Vagina (tissue), 2 donors: ENCODE results near the gene CCSER1. TPM values are rescaled to one million over a fixed set of nuclear protein-coding genes. Genes with fewer than 3 reads are reported as not detected.

ENCODE experiments used
- DNase-seq, 2 donors: peaks; one replicate each; pipeline ENCODE4 v3.0.0-alpha.2; 2017; ENCODE audit errors: extremely low spot score in 2 of 2
- H3K27ac ChIP-seq: fragments of 200-600 bp; sonication (generic); one replicate; pipeline ENCODE4 v1.5.1; 2019
- H3K27me3 ChIP-seq: fragments of 200-600 bp; sonication (generic); one replicate; pipeline ENCODE4 v1.5.1; 2019
- H3K36me3 ChIP-seq, 2 donors: fragments of 200-600 bp; sonication (generic); one replicate each; pipeline ENCODE4 v1.5.1; 2017 to 2019
- H3K4me1 ChIP-seq: fragments of 200-600 bp; sonication (generic); one replicate; pipeline ENCODE4 v1.5.1; 2019
- H3K4me3 ChIP-seq, 2 donors: fragments of 200-600 bp; sonication (generic); 1 replicate in 1 of 2; 2 replicates in 1 of 2; pipeline ENCODE4 v1.5.1; 2016 to 2019
- H3K9me3 ChIP-seq: fragments of 200-600 bp; sonication (generic); one replicate; pipeline ENCODE4 v1.5.1; 2019
- CTCF ChIP-seq, 3 experiments: fragments of 450-650 bp in 2 of 3; fragments of 200-600 bp in 1 of 3; sonication (generic) in 1 of 3; IDR thresholded peaks; one replicate each; pipeline ENCODE4 v1.5.1; 2017 to 2019; ENCODE audit warnings: antibody characterized with exemption in 3 of 3, mild to moderate bottlenecking in 2 of 3, moderate library complexity in 2 of 3
- POLR2A ChIP-seq, 2 donors: fragments of 450-650 bp; IDR thresholded peaks; one replicate each; pipeline ENCODE4 v1.6.1; 2017; ENCODE audit warnings: antibody characterized with exemption in 2 of 2, mild to moderate bottlenecking in 2 of 2, moderate library complexity in 2 of 2
- POLR2AphosphoS5 ChIP-seq, 2 donors: sonication (generic); formaldehyde crosslinking; IDR thresholded peaks; one replicate each; pipeline ENCODE4 v1.9.0; 2017; ENCODE audit warnings: antibody characterized with exemption in 2 of 2, mild to moderate bottlenecking in 2 of 2, low read depth in 1 of 2; ENCODE audit not compliant: insufficient read depth in 1 of 2
- intact Hi-C: fragments of 100-400 bp; cut with DNase I; formaldehyde crosslinking; loops from one replicate; pipeline ENCODE4 v1.15.1; 2023
- total RNA-seq: library from RNA; depleted of rRNA; stranded (reverse); fragments of >200 nt; gene quantifications from one replicate; pipeline ENCODE4 v1.2.3, GENCODE V29; 2016

Gene CCSER1
- total RNA-seq, 1 donor from 2014 or later: 8.1 TPM

- H3K9me3 ChIP-seq: no peaks in the 10 kb centered on the region
- no peaks in the 10 kb centered on the region for H3K27me3 ChIP-seq
- no peaks in the 10 kb centered on the region for H3K4me1 ChIP-seq
- TF ChIP-seq POLR2A (IDR thresholded peaks at IDR 0.05) (no peak), CTCF (IDR thresholded peaks at IDR 0.05) (no peak), POLR2AphosphoS5 (IDR thresholded peaks at IDR 0.05; ENCODE audit: insufficient read depth in 1 of 2, low read depth in 1 of 2) (no peak)
- intact Hi-C loops: no loop called here
- DNase-seq: no peak
- H3K4me3 ChIP-seq: no peak overlapping the region
- no peaks in the 10 kb centered on the region for H3K36me3 ChIP-seq
- no peak overlapping the region for H3K27ac ChIP-seq
Measured at GRCh38 chr4:90185416-90185815, 58.2 kb downstream of the CCSER1 start.

- Histone ChIP-seq H3K27ac (no peak overlapping the region), H3K4me3 (no peak overlapping the region), H3K36me3 (no peaks in the 10 kb centered on the region), H3K4me1 (no peaks in the 10 kb centered on the region), H3K9me3 (no peaks in the 10 kb centered on the region), H3K27me3 (no peaks in the 10 kb centered on the region)
- no peak for DNase-seq
- intact Hi-C loops: no loop called here
- TF ChIP-seq POLR2A (IDR thresholded peaks at IDR 0.05): no peak
- no peak for TF ChIP-seq POLR2AphosphoS5 (IDR thresholded peaks at IDR 0.05; ENCODE audit: insufficient read depth in 1 of 2, low read depth in 1 of 2)
- no peak for TF ChIP-seq CTCF (IDR thresholded peaks at IDR 0.05)
Measured at GRCh38 chr4:90186229-90186628, 59.0 kb downstream of the CCSER1 start.

- Histone ChIP-seq H3K4me1 (no peaks in the 10 kb centered on the region), H3K27me3 (no peaks in the 10 kb centered on the region), H3K36me3 (no peaks in the 10 kb centered on the region), H3K27ac (no peak overlapping the region), H3K4me3 (no peak overlapping the region), H3K9me3 (no peaks in the 10 kb centered on the region)
- TF ChIP-seq POLR2AphosphoS5 (IDR thresholded peaks at IDR 0.05; ENCODE audit: insufficient read depth in 1 of 2, low read depth in 1 of 2) (no peak), CTCF (IDR thresholded peaks at IDR 0.05) (no peak), POLR2A (IDR thresholded peaks at IDR 0.05) (no peak)
- DNase-seq: no peak
- intact Hi-C loops: no loop called here
Measured at GRCh38 chr4:90187148-90187884, 60.1 kb downstream of the CCSER1 start.

GRCh38 chr4:90189178-90189577 is 62.0 kb downstream of the CCSER1 start:
- DNase-seq: no peak
- intact Hi-C loops: no loop called here
- H3K27ac ChIP-seq: no peak overlapping the region

More at GRCh38 chr4:90189178-90189577, 62.0 kb downstream of the CCSER1 start:
- Histone ChIP-seq H3K9me3 (no peaks in the 10 kb centered on the region), H3K4me1 (no peaks in the 10 kb centered on the region), H3K4me3 (no peak overlapping the region), H3K27me3 (no peaks in the 10 kb centered on the region), H3K36me3 (no peaks in the 10 kb centered on the region)
- TF ChIP-seq POLR2AphosphoS5 (IDR thresholded peaks at IDR 0.05; ENCODE audit: insufficient read depth in 1 of 2, low read depth in 1 of 2) (no peak), CTCF (IDR thresholded peaks at IDR 0.05) (no peak), POLR2A (IDR thresholded peaks at IDR 0.05) (no peak)
